Suppressor macrophage (primary cell): Measurements from ENCODE around the gene LIN28B.
A peak's percentile ranks its signal among the peaks of the same experiment; 100 is the strongest.

Experiments used
- DNase-seq, 4 experiments: peaks; one replicate each; pipeline ENCODE4 v3.0.0-alpha.2; 2020 to 2022

Gene LIN28B

GRCh38 chr6:105014954-105015353, 58.0 kb downstream of the LIN28B start:
- DNase-seq = no peak

GRCh38 chr6:105015482-105015881, 58.6 kb downstream of the LIN28B start:
- no peak for DNase-seq

- DNase-seq = no peak
Measured at GRCh38 chr6:105019285-105019684, 62.4 kb downstream of the LIN28B start.

DNA sequence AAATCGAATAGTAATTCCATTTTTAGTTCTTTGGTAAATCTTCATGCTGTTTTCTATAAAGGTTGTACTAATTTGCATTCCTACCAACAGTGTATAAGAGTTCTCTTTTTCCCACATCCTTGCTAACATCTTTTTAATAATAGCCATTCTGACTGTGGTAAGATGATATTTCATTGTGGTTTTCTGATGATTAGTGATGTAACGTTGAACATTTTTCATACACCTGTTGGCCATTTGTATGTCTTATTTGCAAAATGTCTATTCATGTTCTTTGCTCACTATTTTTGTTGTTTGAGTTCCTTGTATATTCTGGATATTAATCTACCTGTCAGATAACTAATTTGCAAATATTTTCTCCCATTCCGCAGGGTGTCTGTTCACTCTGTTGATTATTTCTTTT, 64.5 kb downstream of the LIN28B start:
- no peak for DNase-seq

DNA sequence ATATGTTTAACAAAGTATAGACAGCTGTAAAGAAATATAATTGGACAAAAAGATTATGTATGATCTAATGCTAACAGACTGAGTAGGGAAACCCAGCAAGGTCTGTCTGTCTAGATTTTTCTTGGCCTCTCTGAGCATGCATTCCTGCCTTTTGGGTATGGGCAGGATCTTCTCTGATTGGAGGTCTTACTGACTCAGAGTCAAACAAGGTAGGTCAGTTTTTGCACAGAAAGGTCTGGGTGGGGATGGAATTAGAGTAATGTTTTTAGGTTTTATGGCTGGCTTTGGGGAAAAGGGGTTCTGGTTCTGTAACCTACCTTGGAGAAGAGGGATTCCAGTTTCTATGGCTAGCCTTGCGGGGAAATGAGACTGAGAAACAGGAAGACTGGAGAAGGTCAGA, 65.5 kb downstream of the LIN28B start:
- no peak for DNase-seq

DNA sequence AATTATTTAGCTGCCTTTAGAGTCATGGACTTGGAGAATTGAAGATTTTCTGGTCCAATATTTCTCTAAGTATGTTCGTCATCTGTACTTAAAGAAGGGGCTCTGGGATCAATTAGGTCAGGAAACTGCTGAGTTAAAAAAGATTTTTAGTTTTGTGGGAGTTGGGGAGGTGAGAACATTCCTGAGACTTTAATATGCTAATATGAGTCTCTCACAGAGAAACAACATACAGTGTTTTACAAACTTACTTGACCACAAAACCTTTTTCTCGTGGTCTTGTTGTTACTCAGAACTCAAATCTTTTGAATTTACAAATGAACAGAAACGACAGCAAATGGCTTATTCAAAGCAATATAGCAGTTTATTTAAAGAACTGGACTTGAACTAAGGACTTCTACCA, 67.9 kb downstream of the LIN28B start:
- no peak for DNase-seq

DNA sequence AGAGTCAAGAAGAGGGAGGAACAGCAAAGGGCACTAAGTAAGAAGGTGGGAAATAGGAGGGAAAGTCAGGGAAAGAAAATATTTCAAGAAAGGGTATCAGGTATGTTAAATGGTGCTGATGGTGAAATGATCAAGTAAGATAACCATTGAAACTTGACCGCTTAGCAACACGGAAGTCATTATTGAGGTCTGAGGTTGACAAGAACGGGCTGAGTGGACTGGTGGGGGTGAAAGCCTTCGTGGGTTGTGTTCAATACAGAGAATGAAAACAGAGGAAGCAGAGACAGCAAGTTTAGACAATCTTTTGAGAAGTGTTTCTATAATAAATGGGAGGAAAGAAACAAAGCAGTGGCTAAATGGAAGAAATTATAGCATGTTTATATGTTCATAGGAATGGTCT, 72.0 kb downstream of the LIN28B start:
- DNase-seq = no peak

- no peak for DNase-seq
Measured at GRCh38 chr6:105029581-105029980, 72.7 kb downstream of the LIN28B start.

GRCh38 chr6:105034470-105034869, 77.6 kb downstream of the LIN28B start:
- no peak for DNase-seq

DNA sequence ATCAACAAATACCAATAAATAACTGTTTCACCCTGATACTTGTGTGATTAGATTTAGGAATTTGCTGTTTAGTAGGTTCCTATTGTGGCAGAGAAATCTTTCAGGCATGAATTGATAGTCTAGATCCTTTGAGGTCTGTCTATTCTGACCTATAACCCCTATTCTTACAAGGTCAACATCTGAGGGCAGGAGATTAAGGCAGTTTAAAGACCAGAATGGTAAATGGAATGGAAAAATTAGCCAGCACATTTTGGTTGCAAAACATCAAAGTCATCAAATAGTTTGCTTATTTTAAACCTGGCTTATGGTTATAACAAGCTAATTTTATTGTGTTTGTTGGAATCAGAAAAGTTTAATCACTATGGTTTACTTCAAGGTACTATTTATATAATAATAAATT, 78.4 kb downstream of the LIN28B start:
- no peak for DNase-seq

GRCh38 chr6:105036351-105036750, 79.4 kb downstream of the LIN28B start:
- DNase-seq = no peak

DNA sequence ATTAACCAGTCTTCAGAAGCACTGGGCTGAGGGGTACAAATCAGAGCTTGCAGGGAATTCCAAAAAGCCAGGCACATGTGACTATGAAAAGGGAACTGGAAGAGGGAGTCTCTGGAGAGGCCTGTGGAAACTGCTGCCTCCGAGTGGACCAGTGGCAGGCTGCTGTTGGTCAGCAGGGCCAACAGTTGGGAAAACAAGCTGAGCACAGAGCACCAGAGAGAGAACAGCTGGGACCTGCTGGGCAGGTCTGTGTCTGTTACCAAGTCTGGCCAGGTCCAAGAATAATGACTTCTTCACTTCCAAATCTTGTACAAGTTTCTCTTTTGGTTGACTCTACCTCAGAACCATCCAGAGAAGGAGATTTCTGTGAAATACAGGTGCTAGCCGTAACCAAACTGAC, 81.4 kb downstream of the LIN28B start:
- DNase-seq = no peak

DNA sequence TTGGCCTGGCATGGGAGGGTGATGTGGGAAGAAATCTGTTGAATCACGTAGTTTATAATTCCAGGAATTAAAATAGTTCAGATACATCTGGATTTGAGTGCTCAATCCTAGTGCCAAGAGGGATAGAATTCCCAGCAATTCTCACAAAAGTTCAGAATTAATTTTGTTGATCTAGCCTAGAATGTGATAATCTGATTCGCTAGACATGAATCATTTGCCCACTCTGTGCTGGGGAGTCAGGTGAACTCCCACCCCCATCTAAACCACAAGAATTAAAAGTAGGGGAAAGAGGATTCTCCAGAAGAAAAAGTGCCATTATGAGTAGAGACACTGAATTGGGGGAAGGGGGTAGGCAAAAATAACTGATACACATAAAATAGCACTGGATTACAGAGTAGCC, 85.0 kb downstream of the LIN28B start:
- no peak for DNase-seq

DNA sequence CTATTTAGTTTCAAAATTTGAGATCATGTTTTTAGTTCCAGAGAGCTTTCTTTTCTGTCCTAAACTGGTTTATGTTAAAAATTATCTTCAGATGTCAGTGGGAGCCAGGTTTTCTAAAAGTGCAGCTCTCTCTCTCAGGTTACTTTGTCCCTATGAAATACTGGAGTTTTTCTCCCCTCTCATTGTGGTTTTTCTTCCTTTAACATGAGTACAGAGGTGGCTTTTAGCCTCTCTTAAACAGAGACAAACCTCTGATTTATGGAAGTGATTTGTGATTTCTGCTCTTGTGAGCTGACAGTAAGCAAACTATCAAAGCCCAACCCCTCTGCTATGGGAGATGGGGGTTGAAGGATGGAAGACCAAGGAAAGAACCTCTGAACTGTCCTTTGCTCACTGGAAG, 85.7 kb downstream of the LIN28B start:
- DNase-seq = no peak

GRCh38 chr6:105043979-105044378, 87.1 kb downstream of the LIN28B start:
- no peak for DNase-seq

GRCh38 chr6:105045526-105045925, 88.6 kb downstream of the LIN28B start:
- no peak for DNase-seq

DNA sequence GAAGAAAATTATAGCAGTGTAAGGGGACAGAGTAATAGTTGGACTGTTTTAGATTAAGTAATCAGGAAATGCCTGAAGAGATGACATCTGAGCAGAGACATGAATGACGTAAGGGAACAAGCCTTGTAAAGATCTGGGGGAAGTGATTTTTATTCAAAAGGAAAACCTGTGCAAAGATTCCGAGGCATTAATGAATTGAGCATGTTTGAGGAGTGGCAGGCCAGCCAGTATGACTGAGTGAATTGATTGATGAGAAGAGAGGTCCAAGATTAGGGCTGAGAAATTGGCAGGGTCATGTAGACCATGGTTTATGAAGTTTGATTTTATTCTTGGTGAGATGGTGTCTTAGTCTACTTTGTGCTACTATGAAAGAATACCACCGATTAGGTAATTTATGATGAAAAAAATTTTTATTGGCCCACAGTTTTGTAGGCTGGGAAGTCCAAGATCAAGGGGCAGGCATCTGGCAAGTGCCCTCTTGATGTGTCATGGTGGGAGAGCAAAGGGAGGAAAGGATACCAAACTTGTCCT, 95.1 kb downstream of the LIN28B start:
- no peak for DNase-seq

DNA sequence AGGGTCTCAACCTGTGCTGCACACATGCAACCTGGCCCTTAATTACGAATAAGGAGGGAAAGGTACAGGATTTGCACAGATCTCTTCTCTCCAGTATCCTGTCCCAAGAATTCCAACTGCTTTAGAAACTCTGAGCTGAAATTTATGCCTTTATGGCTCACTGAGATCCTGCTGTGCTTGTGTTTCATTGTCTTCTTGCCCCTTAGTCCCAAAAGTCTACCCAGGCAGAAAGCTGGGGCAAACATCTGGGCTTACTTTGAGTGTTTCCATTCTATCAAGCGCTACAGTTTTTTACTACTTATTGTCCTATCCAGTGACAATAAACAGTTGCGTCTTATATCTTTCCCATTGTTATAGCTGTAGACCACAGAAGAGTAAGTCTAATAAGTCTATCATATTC, 99.7 kb downstream of the LIN28B start:
- no peak for DNase-seq

GRCh38 chr6:105057160-105057559, 100.3 kb downstream of the LIN28B start:
- no peak for DNase-seq

DNA sequence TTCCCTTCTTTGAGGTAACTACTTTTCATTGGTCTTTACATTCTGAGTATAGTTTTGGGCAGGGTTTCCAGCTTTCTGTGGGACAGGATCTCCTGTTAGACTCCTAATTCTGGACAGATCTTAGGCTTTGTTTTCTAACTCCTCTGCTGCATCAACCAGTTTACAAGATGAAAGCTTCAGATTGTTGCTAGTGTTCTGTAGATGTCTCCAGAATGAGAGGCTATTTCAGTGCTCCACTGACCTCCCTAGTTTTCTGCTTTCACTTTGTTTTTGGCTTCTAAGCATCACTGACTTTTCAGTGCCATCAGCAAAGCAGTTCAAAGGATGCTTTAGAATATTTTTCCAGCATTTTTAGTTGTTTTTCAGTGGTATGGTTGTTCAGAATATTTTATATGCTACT, 101.4 kb downstream of the LIN28B start:
- no peak for DNase-seq

- DNase-seq = peak in 2 of 4 experiments; percentile 7 to 19
Measured at GRCh38 chr6:105058846-105059245, 101.9 kb downstream of the LIN28B start.

DNA sequence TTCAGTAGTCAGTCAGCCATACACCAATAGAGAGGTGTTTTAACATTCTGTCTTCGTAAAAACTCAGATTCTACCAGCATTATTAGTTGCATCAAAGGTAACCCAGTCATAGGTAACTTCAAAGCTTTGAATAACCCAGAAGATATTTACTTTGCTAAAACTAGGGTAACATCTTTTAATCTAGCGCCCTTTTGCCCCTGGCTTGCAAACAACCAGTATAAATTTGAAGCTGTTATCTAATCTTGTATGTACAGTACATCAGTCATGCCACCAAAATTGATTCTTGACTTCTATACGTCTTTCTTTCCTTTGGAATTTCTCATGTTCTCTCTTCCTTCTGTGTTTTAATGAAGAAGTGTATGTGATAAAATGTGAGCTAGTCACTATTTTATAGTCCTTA, 109.3 kb downstream of the LIN28B start:
- no peak for DNase-seq

DNA sequence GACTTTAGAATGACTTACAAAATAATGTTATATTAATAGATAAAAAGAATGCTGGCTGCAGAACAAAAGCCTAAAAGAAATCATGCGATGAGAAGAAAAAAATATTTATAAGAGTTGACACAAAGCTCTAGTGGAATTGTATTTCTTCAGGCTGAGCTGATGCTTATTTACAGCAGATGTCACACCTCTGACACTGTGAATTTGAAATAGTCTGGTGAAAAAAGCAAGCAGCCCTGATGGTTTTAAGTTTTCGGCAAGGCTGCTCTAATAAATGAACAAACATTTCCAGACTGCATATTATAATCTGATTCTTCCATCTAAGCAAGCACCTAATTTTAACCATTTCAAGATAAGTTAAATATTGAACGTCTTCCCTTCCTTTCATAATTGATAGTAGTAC, 109.9 kb downstream of the LIN28B start:
- DNase-seq = no peak

GRCh38 chr6:105067329-105067728, 110.4 kb downstream of the LIN28B start:
- no peak for DNase-seq

GRCh38 chr6:105068407-105068806, 111.5 kb downstream of the LIN28B start:
- DNase-seq = no peak
